Heart right ventricle (tissue), 16 donors: Measurements from ENCODE around the gene NHERF1. TPM values are rescaled to one million over a fixed set of nuclear protein-coding genes. Genes with fewer than 3 reads are reported as not detected.

ENCODE experiments used
- ATAC-seq, 8 donors: fragments of 200-7000 bp; cut with Tn5 transposase; one replicate each; pipeline ENCODE4 v1.9.1; 2020; ENCODE audit warnings: mild to moderate bottlenecking in 8 of 8, moderate library complexity in 8 of 8, moderate number of reproducible peaks in 1 of 8
- DNase-seq, 2 donors: peaks; one replicate each; pipeline ENCODE4 v3.0.0-alpha.2; 2020
- H3K27ac ChIP-seq, 10 donors: fragments of 200-600 bp; sonication (generic) in 2 of 10; one replicate each; pipeline versions ENCODE4 v1.5.0 to v1.8.0; 2020 to 2022; ENCODE audit warnings: mild to moderate bottlenecking in 3 of 10
- H3K27me3 ChIP-seq, 7 donors: fragments of 200-600 bp; one replicate each; pipeline ENCODE4 v1.8.0; 2021 to 2022; ENCODE audit warnings: mild to moderate bottlenecking in 2 of 7
- H3K36me3 ChIP-seq, 9 donors: fragments of 200-600 bp; sonication (generic) in 1 of 9; one replicate each; pipeline versions ENCODE4 v1.5.0 to v1.8.0; 2020 to 2022; ENCODE audit warnings: mild to moderate bottlenecking in 2 of 9
- H3K4me1 ChIP-seq, 9 donors: fragments of 200-600 bp; sonication (generic) in 1 of 9; one replicate each; pipeline versions ENCODE4 v1.5.0 to v1.8.0; 2020 to 2022; ENCODE audit warnings: mild to moderate bottlenecking in 4 of 9
- H3K4me3 ChIP-seq, 10 donors: fragments of 200-600 bp; sonication (generic) in 2 of 10; one replicate each; pipeline versions ENCODE4 v1.5.0 to v1.8.0; 2020 to 2022; ENCODE audit warnings: mild to moderate bottlenecking in 7 of 10, moderate library complexity in 2 of 10
- H3K9me3 ChIP-seq, 11 donors: fragments of 200-600 bp in 10 of 11; sonication (generic) in 2 of 11; one replicate each; pipeline versions ENCODE4 v1.5.0 to v1.8.0; 2013 to 2022; ENCODE audit warnings: mild to moderate bottlenecking in 2 of 11, control low read depth in 1 of 11, moderate library complexity in 1 of 11
- CTCF ChIP-seq, 9 donors: fragments of 200-600 bp; sonication (generic) in 2 of 9; IDR thresholded peaks; one replicate each; pipeline versions ENCODE4 v1.5.0 to v1.8.0; 2021 to 2022; ENCODE audit warnings: antibody characterized with exemption in 9 of 9, mild to moderate bottlenecking in 5 of 9, moderate library complexity in 1 of 9
- WGBS, 2 donors: extraction: QIAGEN DNeasy Blood & Tissue Kit; methylation state at CpG; one replicate each; pipeline ENCODE4 v1.1.7; 2013; ENCODE audit warnings: inconsistent platforms in 1 of 2; 5-methylcytosine and 5-hydroxymethylcytosine counted together
- intact Hi-C, 10 donors: fragments of 100-400 bp; cut with DNase I; formaldehyde crosslinking; loops; one replicate each; pipeline versions ENCODE4 v1.11.1 to v1.14.2; 2022
- polyA plus RNA-seq, 2 donors: library from polyadenylated mRNA; stranded (reverse); fragments of 200-250 nt; gene quantifications; one replicate each; pipeline ENCODE4 v1.2.3, GENCODE V29; 2013
- total RNA-seq, 10 donors: library from RNA; stranded (reverse); fragmentation: NEBNext Ultra II Directional in 3 of 10; extraction: Animal tissue kit (Norgen Biotek cat#: 25700) in 3 of 10; gene quantifications; one replicate each; pipeline versions ENCODE4 v1.2.1 to v1.2.4, GENCODE V29; 2021 to 2023
- donor health status: Arrhythmogenic right ventricular cardiomyopathy.
- donor health status: ischemic (EF 13 %, LVEDD 7.1; RV severe dilation, severe dysfunction).
- donor health status: healthy with polysubstance abuse.
- donor health status: DM: no; HTN: yes; CAD: no.
- donor health status: DM: no; HTN: no; CAD: no.
- donor health status: ischemic (EF 25% LVEDD 6.9; RV normal size, moderate dysfunction).
- donor health status: ischemic (EF 25% LVEDD 5.7; RV mildly dilated, moderate dysfunction).
- donor health status: healthy.
- donor health status: DM: yes; HTN: yes; CAD: no.
- donor health status: Ischemic cardiomyopathy.
- donor health status: ischemic (EF 35%, LVEDD 5.7; RV mildly dilated, moderate dysfunction).
- donor health status: nonischemic (EF 11% LVEDD 7.7; RV severe dilation, severe dysfunction).
- donor health status: DM: yes; HTN: yes; CAD: no.
- donor health status: PGD.
- donor health status: ischemic (EF 29% LVEDD 5.4; RV normal size, mild dysfunction).
- donor health status: nonischemic (EF 23%, LVEDD 6.1; RV moderate dilation, normal function).

The NHERF1 gene
- total and polyA plus RNA-seq, 12 donors = 6.7 to 33.4 (median 12.7) TPM

DNA sequence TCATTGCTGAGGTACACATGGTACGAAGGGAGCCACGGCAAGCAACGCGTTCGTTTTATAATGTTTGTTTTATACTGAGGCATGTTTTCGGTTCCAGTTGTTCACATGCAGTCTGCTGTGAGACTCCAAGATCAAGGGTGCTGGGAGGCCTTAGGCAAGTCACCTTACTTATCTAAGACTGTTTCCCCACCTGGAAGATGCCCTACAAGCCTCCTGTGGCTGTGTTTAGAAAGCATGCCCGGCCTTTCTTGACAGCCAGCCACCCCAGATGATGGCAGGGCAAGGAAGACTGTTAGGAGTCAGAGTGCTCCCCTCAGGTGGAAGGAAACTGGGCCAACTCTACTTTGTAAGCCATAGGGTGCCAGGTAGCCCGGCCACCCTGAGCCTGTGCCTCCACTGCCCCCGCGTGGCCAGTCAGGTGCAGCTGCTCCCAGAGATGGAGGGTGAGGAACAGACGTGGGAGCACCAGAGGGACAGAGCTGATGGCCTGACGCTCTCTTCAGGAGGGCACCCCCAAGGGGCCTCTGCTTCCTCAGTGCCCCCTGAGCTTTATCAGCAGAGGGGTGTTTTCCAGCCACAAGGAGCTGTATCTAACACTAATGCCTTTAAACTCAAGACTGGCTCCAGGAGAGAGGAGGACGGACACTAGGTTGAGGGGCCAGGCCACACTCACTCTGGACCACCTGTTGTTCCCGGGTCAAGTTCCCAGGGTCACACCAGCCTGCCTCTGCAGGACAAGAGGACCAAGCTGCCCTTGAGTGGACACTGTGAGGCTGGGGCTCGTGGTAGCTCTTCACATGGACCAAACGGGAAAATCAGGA, 22.3 kb downstream of the NHERF1 start:
- intact Hi-C loops = loop anchor here in 7 of 10 donors (1.0 to 2.0 kb wide), 4 partner anchors 22 to 26 kb away; partner anchors contain the start of gene NHERF1 (in 1 of the 7)
- Histone ChIP-seq H3K27ac (no peak overlapping the region), H3K27me3 (no peaks in the 10 kb centered on the region), H3K4me3 (no peak overlapping the region), H3K36me3 (peaks cover 0 to 76% (median 19%) of the 10 kb centered on the region in 9 donors), H3K9me3 (no peaks in the 10 kb centered on the region), H3K4me1 (peaks cover 12 to 60% (median 39%) of the 10 kb centered on the region in 9 donors)
- DNase-seq (peak; percentile 56 to 75), ATAC-seq (peak; percentile 41 to 74 (median 62))
- TF ChIP-seq CTCF (IDR thresholded peaks at IDR 0.05) = peak; percentile 66 to 85 (median 81)
- WGBS, 2 donors = 66 to 68% methylated on average over 16 of the region's 16 CpGs

GRCh38 chr17:74771319-74771914, 23.0 kb downstream of the NHERF1 start:
- WGBS, 2 donors = 83 to 85% methylated on average over 9 of the region's 9 CpGs
- no peaks in the 10 kb centered on the region for H3K27me3 ChIP-seq
- H3K9me3 ChIP-seq = no peaks in the 10 kb centered on the region
- no peak for ATAC-seq
- DNase-seq = no peak
- H3K4me1 ChIP-seq = peaks cover 12 to 60% (median 40%) of the 10 kb centered on the region in 9 donors
- TF ChIP-seq CTCF (IDR thresholded peaks at IDR 0.05) = no peak
- H3K4me3 ChIP-seq = no peak overlapping the region
- H3K36me3 ChIP-seq = peaks cover 0 to 73% (median 19%) of the 10 kb centered on the region in 9 donors
- intact Hi-C loops = loop anchor here in 2 of 10 donors (2.0 kb wide), 2 partner anchors 23 to 27 kb away; partner anchors contain the start of gene NHERF1 (in 1 of the 2)
- H3K27ac ChIP-seq = no peak overlapping the region

GRCh38 chr17:74772053-74772452, 23.6 kb downstream of the NHERF1 start:
- ATAC-seq (no peak), DNase-seq (no peak)
- Histone ChIP-seq H3K4me3 (no peak overlapping the region), H3K36me3 (peaks cover 0 to 66% (median 19%) of the 10 kb centered on the region in 9 donors), H3K27me3 (no peaks in the 10 kb centered on the region), H3K9me3 (no peaks in the 10 kb centered on the region), H3K27ac (no peak overlapping the region), H3K4me1 (peaks cover 11 to 60% (median 44%) of the 10 kb centered on the region in 9 donors)
- 92 to 94% methylated on average over 13 of the region's 13 CpGs for WGBS, 2 donors
- intact Hi-C loops = no loop called here
- no peak for TF ChIP-seq CTCF (IDR thresholded peaks at IDR 0.05)

DNA sequence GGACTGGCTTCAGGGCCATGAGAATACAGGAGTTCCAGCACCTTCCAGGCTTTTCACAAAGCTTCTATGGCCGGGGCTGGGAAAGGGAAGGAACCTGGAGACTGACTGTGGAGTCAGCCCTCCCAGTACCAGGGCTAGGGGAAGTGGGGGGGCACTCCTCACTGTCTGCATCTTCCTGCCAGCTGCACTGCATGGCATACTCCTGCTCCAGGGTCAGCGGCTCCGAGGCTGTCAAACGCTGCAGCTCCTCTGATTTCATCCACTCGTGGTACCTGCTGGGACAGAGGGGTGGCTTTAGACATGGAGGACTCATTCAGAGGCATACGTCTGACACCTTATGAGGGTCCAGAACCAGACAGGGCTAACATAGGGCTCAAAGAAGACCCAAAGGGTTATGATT, 25.0 kb downstream of the NHERF1 start:
- DNase-seq (no peak), ATAC-seq (no peak)
- Histone ChIP-seq H3K4me3 (no peak overlapping the region), H3K9me3 (no peaks in the 10 kb centered on the region), H3K27me3 (no peaks in the 10 kb centered on the region), H3K36me3 (peaks cover 0 to 56% (median 19%) of the 10 kb centered on the region in 9 donors), H3K4me1 (peaks cover 8 to 59% (median 35%) of the 10 kb centered on the region in 9 donors), H3K27ac (no peak overlapping the region)
- 78 to 79% methylated on average over 6 of the region's 6 CpGs for WGBS, 2 donors
- TF ChIP-seq CTCF (IDR thresholded peaks at IDR 0.05) = no peak
- intact Hi-C loops = no loop called here
